ENCODE results near the gene ADAMTS18. TPM values are rescaled to one million over a fixed set of nuclear protein-coding genes. Genes with fewer than 3 reads are reported as not detected.

Gene ADAMTS18
- total and polyA plus RNA-seq, 8 donors = 0.18 to 4.6 (median 3.6) TPM; not detected in 1

- Histone ChIP-seq H3K4me1 (no peaks in the 10 kb centered on the region), H3K36me3 (no peaks in the 10 kb centered on the region), H3K4me3 (no peak overlapping the region), H3K27me3 (no peaks in the 10 kb centered on the region), H3K27ac (no peak overlapping the region), H3K9me3 (peaks cover 0 to 6% of the 10 kb centered on the region in 2 donors)
- no peak for ATAC-seq
- TF ChIP-seq CTCF (IDR thresholded peaks at IDR 0.05) = no peak
- intact Hi-C loops (cut with DNase I) = no loop called here
- no peak for DNase-seq
Observed at GRCh38 chr16:77402672-77403071, 32.2 kb downstream of the ADAMTS18 start.

- Histone ChIP-seq H3K4me3 (no peak overlapping the region), H3K36me3 (no peaks in the 10 kb centered on the region), H3K27ac (no peak overlapping the region), H3K9me3 (peaks cover 0 to 2% of the 10 kb centered on the region in 2 donors), H3K4me1 (no peaks in the 10 kb centered on the region), H3K27me3 (no peaks in the 10 kb centered on the region)
- DNase-seq (no peak), ATAC-seq (no peak)
- intact Hi-C loops (cut with DNase I) = no loop called here
- no peak for TF ChIP-seq CTCF (IDR thresholded peaks at IDR 0.05)
Observed at GRCh38 chr16:77402118-77402517, 32.7 kb downstream of the ADAMTS18 start.

- TF ChIP-seq CTCF (IDR thresholded peaks at IDR 0.05) = no peak
- no peaks in the 10 kb centered on the region for H3K4me1 ChIP-seq
- ATAC-seq = no peak
- no peak for DNase-seq
- no peaks in the 10 kb centered on the region for H3K27me3 ChIP-seq
- intact Hi-C loops (cut with DNase I) = no loop called here
- H3K27ac ChIP-seq = no peak overlapping the region
- H3K4me3 ChIP-seq = no peak overlapping the region
- H3K36me3 ChIP-seq = no peaks in the 10 kb centered on the region
- no peaks in the 10 kb centered on the region for H3K9me3 ChIP-seq
Observed at GRCh38 chr16:77399546-77399945, 35.3 kb downstream of the ADAMTS18 start.

GRCh38 chr16:77399066-77399465 lies 35.8 kb downstream of the ADAMTS18 start:
- DNase-seq (no peak), ATAC-seq (no peak)
- Histone ChIP-seq H3K4me1 (no peaks in the 10 kb centered on the region), H3K27ac (no peak overlapping the region), H3K36me3 (no peaks in the 10 kb centered on the region), H3K27me3 (no peaks in the 10 kb centered on the region), H3K9me3 (no peaks in the 10 kb centered on the region), H3K4me3 (no peak overlapping the region)
- no peak for TF ChIP-seq CTCF (IDR thresholded peaks at IDR 0.05)
- intact Hi-C loops (cut with DNase I) = no loop called here

- Histone ChIP-seq H3K27me3 (no peaks in the 10 kb centered on the region), H3K4me1 (no peaks in the 10 kb centered on the region), H3K27ac (no peak overlapping the region), H3K9me3 (no peaks in the 10 kb centered on the region), H3K4me3 (no peak overlapping the region), H3K36me3 (no peaks in the 10 kb centered on the region)
- DNase-seq (no peak), ATAC-seq (no peak)
- TF ChIP-seq CTCF (IDR thresholded peaks at IDR 0.05) = no peak
- intact Hi-C loops (cut with DNase I) = no loop called here
Observed at GRCh38 chr16:77398495-77398894, 36.3 kb downstream of the ADAMTS18 start.

All from left lung (tissue), 10 donors.